Testis (tissue), 2 donors: ENCODE measurements around the gene TNFRSF11A.

Experiments used
- POLR2A ChIP-seq: fragments of 450-650 bp; IDR thresholded peaks from one replicate; pipeline ENCODE4 v1.6.1; 2017; ENCODE audit warnings: antibody characterized with exemption, mild to moderate bottlenecking, moderate library complexity
- TF ChIP-seq, protein P1 (sequence below), 3 experiments: fragments of 450-650 bp in 2 of 3; fragments of 200-600 bp in 1 of 3; sonication (generic) in 1 of 3; IDR thresholded peaks; one replicate each; pipeline ENCODE4 v1.5.1; 2016 to 2019; ENCODE audit warnings: antibody characterized with exemption in 3 of 3, mild to moderate bottlenecking in 2 of 3, moderate library complexity in 1 of 3

DNA sequence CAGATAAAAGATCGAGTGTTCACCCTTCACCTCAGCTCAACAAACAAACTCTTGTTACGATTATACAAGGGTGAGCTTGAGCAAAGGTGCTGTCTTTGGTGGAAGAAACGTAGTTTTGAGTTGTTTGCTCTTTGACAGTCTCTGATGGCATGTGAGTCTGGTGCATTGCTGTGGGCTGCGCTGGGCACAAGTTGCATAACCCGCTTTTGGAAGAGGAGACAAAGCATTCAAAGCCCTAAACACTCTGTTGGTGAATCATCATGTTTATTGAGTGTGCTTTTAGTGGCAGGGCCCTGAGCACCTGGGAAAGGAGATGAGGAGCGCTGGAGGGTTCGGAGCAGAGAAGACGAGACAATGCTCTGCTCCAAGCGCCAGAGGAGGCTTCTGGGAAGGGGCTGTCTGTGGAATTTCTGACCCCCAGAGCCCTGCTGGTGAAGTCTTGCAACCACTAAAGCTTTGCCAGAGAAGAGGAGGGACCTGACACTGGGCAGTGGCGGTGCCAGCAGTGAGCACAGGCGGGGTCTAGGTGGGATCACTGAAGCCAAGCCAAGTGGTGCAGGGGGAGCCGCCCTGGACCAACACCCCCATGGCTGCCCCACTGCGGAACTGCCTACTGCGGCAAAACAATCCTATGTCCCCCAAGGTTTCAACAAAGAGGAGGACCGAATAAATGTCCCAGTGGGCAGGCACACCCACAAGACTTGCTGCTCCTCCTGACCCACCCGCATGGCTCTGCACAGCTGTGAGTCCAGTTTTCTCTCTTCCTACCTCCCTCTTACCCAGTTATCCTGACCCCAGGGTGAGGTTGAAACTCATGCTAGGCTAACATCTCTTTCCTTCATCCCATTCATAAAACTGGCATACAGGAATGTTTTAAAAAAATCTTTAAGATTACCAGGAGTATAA, 64.0 kb downstream of the TNFRSF11A start:
- no peak for TF ChIP-seq POLR2A
- TF ChIP-seq, protein P1, sequence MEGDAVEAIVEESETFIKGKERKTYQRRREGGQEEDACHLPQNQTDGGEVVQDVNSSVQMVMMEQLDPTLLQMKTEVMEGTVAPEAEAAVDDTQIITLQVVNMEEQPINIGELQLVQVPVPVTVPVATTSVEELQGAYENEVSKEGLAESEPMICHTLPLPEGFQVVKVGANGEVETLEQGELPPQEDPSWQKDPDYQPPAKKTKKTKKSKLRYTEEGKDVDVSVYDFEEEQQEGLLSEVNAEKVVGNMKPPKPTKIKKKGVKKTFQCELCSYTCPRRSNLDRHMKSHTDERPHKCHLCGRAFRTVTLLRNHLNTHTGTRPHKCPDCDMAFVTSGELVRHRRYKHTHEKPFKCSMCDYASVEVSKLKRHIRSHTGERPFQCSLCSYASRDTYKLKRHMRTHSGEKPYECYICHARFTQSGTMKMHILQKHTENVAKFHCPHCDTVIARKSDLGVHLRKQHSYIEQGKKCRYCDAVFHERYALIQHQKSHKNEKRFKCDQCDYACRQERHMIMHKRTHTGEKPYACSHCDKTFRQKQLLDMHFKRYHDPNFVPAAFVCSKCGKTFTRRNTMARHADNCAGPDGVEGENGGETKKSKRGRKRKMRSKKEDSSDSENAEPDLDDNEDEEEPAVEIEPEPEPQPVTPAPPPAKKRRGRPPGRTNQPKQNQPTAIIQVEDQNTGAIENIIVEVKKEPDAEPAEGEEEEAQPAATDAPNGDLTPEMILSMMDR (IDR thresholded peaks at IDR 0.05), result no peak
